Karpas-422 (cell line): ENCODE data around the gene SPDEF. TPM values are rescaled to one million over a fixed set of nuclear protein-coding genes. Genes with fewer than 3 reads are reported as not detected.

Source experiments
- DNase-seq: peaks from one replicate; pipeline ENCODE4 v3.0.0-alpha.2; 2015
- H2AFZ ChIP-seq: fragments of 200-600 bp; sonication (generic); 2 replicates; pipeline ENCODE4 v1.6.1; 2014; ENCODE audit warnings: antibody characterized with exemption, low read length, mixed read lengths
- H3K27ac ChIP-seq: fragments of 200-600 bp; sonication (generic); 2 replicates; pipeline ENCODE4 v1.5.1; 2014; ENCODE audit warnings: mild to moderate bottlenecking, low read length, moderate library complexity
- H3K27me3 ChIP-seq: fragments of 200-600 bp; sonication (generic); 2 replicates; pipeline ENCODE4 v1.6.1; 2014; ENCODE audit warnings: low read length, mixed read lengths
- H3K36me3 ChIP-seq: fragments of 200-600 bp; sonication (generic); 2 replicates; pipeline ENCODE4 v1.6.1; 2014; ENCODE audit warnings: low read length, mixed read lengths; ENCODE audit not compliant: insufficient read depth
- H3K4me1 ChIP-seq: fragments of 200-600 bp; sonication (generic); 2 replicates; pipeline ENCODE4 v1.6.1; 2014; ENCODE audit warnings: mild to moderate bottlenecking, low read length, mixed read lengths
- H3K4me2 ChIP-seq: fragments of 200-600 bp; sonication (generic); 2 replicates; pipeline ENCODE4 v1.6.1; 2014; ENCODE audit warnings: low read length, low read depth, mild to moderate bottlenecking; ENCODE audit not compliant: poor library complexity, severe bottlenecking
- H3K4me3 ChIP-seq: fragments of 200-600 bp; sonication (generic); 2 replicates; pipeline ENCODE4 v1.5.1; 2014; ENCODE audit warnings: mild to moderate bottlenecking, antibody characterized with exemption, low read length, mixed read lengths
- H3K79me2 ChIP-seq: fragments of 200-600 bp; sonication (generic); 2 replicates; pipeline ENCODE4 v1.6.1; 2014; ENCODE audit warnings: mild to moderate bottlenecking, low read length, mixed read lengths
- H3K9ac ChIP-seq: fragments of 200-600 bp; sonication (generic); 2 replicates; pipeline ENCODE4 v1.6.0; 2014; ENCODE audit warnings: low read length
- H3K9me2 ChIP-seq: fragments of 200-600 bp; sonication (generic), shearing (Covaris generic); replicated peaks from 2 replicates; pipeline ENCODE4 v1.6.0; 2014; ENCODE audit warnings: mild to moderate bottlenecking, low read length, moderate library complexity; ENCODE audit not compliant: insufficient read depth
- H3K9me3 ChIP-seq: fragments of 300-700, 200-600 bp; sonication (generic); 2 replicates; pipeline ENCODE4 v1.6.1; 2014; ENCODE audit warnings: low read length, mixed read lengths
- H4K20me1 ChIP-seq: fragments of 200-600 bp; sonication (generic); 2 replicates; pipeline ENCODE4 v1.6.1; 2014; ENCODE audit warnings: mild to moderate bottlenecking, antibody characterized with exemption, low read length, low read depth; ENCODE audit not compliant: insufficient read depth
- total RNA-seq: library from RNA; depleted of rRNA; stranded (reverse); fragments of >200 nt; shearing (Covaris generic); gene quantifications from 2 replicates; pipeline ENCODE4 v1.2.3, GENCODE V29; 2014; ENCODE audit warnings: low replicate concordance

Gene SPDEF
- total RNA-seq, 1 experiment from 2014 or later, result not detected

DNA sequence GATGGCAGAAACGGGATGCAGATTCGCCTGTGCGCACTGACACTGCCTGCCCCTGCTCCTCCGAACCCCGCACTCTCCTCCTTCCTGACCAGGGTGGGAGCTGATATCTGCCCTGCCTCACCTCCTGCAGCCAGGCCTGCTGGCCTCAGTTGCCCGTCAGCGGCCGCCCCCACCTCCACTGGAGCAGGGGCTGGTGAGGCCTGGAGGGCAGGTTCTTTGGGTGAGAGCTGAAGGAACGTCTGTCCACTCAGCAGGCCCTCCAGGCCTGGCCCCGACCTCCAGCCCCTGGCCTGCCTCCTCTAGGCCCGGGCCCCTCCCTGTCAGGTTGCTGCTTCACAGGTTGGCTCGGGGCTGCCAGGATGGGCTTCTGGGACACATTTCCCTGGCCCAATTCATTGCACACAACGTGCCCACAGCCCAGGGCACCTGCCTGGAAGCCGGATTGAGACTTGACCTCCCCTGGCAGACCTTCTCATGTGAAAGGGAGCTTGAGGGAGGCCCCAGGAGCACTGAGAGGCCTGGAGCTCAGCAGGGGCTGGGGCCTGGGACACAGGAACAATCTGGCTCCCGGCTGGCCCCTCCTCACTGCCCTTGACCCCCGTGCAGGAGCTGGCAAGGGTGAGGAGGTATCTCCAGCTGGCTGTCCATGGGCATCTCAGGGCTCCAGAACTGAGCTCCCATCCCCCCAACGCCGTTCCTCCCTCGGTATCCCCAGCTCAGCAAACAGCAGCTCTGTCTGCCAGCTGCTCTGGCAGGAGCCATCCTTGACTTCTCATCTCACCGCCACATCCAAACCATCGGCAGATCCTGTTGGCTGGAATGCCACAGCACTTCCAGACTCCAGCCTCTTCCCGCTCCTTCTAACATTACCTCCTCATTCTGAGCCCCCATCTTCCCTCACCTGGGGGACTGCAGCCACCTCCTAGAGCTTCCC lies 39.5 kb downstream of the SPDEF start:
- no peak for DNase-seq
- Histone ChIP-seq H3K36me3 (no peaks in the 10 kb centered on the region), H3K4me2 (no peak overlapping the region), H3K4me3 (no peak overlapping the region), H3K9me3 (no peaks in the 10 kb centered on the region), H3K9me2 (no peaks in the 10 kb centered on the region), H4K20me1 (no peaks in the 10 kb centered on the region), H3K27ac (no peak overlapping the region), H2AFZ (no peak overlapping the region), H3K9ac (no peak overlapping the region), H3K79me2 (no peaks in the 10 kb centered on the region), H3K27me3 (no peaks in the 10 kb centered on the region), H3K4me1 (no peaks in the 10 kb centered on the region)

DNA sequence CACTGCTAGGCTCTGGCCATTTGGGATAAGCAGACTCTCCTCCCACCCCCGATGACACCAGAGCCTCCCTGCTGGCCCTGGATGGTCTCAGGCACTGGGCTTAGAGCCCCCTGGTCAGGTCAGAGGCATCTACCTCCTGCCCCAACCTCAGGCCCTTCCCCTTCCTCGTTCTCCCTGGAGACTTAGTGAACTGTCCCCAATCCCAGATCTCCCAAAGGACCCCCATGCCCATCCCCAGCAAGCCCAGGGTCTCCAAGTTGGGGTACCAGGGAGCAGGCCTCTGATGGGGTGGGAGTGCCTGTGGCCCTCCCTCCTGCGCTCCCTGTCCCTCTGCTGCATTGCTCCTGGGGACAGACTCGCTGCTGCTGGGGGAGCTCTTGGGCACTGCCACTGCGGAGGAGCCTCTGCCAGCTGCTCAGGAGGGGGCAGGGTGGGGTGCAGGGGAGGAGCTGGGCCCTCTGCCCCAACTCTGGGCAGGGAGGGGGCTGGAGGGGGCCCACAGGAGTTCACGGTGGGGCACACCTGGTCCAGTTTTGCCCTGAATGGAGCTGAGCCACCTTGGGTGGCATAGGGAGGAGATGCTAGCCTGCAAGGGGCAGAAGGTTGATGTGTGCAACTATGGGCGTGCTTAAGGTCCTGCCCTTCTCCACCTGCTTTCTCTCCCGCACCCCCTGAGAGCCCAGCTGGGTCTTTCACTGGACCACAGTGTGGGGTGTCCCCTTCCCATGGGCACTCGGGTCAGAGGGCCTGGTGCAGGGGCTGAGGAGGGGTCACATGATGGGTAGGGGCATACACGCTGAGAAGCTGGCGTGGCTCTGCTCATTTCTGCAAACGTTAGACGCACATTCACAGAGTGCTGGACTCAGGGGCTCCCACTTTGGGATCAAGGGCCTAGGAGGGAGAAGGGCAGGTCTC lies 40.4 kb downstream of the SPDEF start:
- no peaks in the 10 kb centered on the region for H3K79me2 ChIP-seq
- H2AFZ ChIP-seq, result no peak overlapping the region
- no peak overlapping the region for H3K4me2 ChIP-seq
- DNase-seq, result no peak
- no peak overlapping the region for H3K9ac ChIP-seq
- H3K27me3 ChIP-seq, result no peaks in the 10 kb centered on the region
- H3K4me3 ChIP-seq, result no peak overlapping the region
- no peak overlapping the region for H3K27ac ChIP-seq
- H4K20me1 ChIP-seq, result no peaks in the 10 kb centered on the region
- no peaks in the 10 kb centered on the region for H3K9me2 ChIP-seq
- no peaks in the 10 kb centered on the region for H3K36me3 ChIP-seq
- H3K9me3 ChIP-seq, result no peaks in the 10 kb centered on the region
- no peaks in the 10 kb centered on the region for H3K4me1 ChIP-seq

GRCh38 chr6:34514593-34515472 lies 41.3 kb downstream of the SPDEF start:
- Histone ChIP-seq H3K9me3 (peaks cover 2% of the 10 kb centered on the region; the same call in 1 of the 2 replicates), H3K27me3 (no peaks in the 10 kb centered on the region), H3K9ac (no peak overlapping the region), H3K36me3 (no peaks in the 10 kb centered on the region), H3K4me2 (no peak overlapping the region), H3K4me1 (no peaks in the 10 kb centered on the region), H3K79me2 (no peaks in the 10 kb centered on the region), H3K4me3 (no peak overlapping the region), H3K9me2 (no peaks in the 10 kb centered on the region), H4K20me1 (no peaks in the 10 kb centered on the region), H2AFZ (no peak overlapping the region), H3K27ac (no peak overlapping the region)
- no peak for DNase-seq

DNA sequence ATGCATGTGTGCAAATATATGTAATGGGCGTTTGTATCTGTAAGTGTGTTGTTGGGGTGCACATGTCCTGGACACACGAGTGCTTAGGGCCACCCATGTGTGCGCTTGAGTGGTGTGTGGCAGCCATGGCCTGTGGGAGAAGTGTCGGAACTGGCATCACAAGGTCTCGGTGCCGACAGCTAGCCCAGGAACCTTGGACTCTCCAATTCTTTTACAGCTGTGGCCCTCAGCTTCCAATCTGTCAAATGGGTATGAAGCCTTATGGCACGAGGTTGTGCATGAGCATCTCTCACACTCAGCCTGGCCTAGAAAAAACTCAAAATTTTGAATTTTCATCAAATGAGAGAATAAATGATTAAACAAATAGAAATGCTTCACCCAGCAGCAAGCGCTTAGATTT lies 42.0 kb downstream of the SPDEF start:
- H3K36me3 ChIP-seq, result no peaks in the 10 kb centered on the region
- no peaks in the 10 kb centered on the region for H3K9me2 ChIP-seq
- no peaks in the 10 kb centered on the region for H3K4me1 ChIP-seq
- no peaks in the 10 kb centered on the region for H3K79me2 ChIP-seq
- DNase-seq, result no peak
- H4K20me1 ChIP-seq, result no peaks in the 10 kb centered on the region
- H3K9ac ChIP-seq, result no peak overlapping the region
- H3K27ac ChIP-seq, result no peak overlapping the region
- no peaks in the 10 kb centered on the region for H3K27me3 ChIP-seq
- peaks cover 3% of the 10 kb centered on the region; the same call in 1 of the 2 replicates for H3K9me3 ChIP-seq
- H2AFZ ChIP-seq, result no peak overlapping the region
- H3K4me2 ChIP-seq, result no peak overlapping the region
- H3K4me3 ChIP-seq, result no peak overlapping the region

GRCh38 chr6:34513646-34514045 lies 42.5 kb downstream of the SPDEF start:
- no peak for DNase-seq
- no peaks in the 10 kb centered on the region for H3K79me2 ChIP-seq
- H3K27me3 ChIP-seq, result no peaks in the 10 kb centered on the region
- H3K4me3 ChIP-seq, result no peak overlapping the region
- peaks cover 3% of the 10 kb centered on the region; the same call in 1 of the 2 replicates for H3K9me3 ChIP-seq
- no peak overlapping the region for H3K4me2 ChIP-seq
- no peak overlapping the region for H3K9ac ChIP-seq
- H3K4me1 ChIP-seq, result no peaks in the 10 kb centered on the region
- H4K20me1 ChIP-seq, result no peaks in the 10 kb centered on the region
- no peaks in the 10 kb centered on the region for H3K9me2 ChIP-seq
- no peaks in the 10 kb centered on the region for H3K36me3 ChIP-seq
- no peak overlapping the region for H3K27ac ChIP-seq
- H2AFZ ChIP-seq, result no peak overlapping the region

GRCh38 chr6:34512738-34513115 lies 43.4 kb downstream of the SPDEF start:
- H3K27me3 ChIP-seq, result no peaks in the 10 kb centered on the region
- no peak overlapping the region for H3K4me2 ChIP-seq
- H3K9me3 ChIP-seq, result peaks cover 3% of the 10 kb centered on the region; the same call in 1 of the 2 replicates
- no peak overlapping the region for H3K9ac ChIP-seq
- H3K4me3 ChIP-seq, result no peak overlapping the region
- H3K36me3 ChIP-seq, result no peaks in the 10 kb centered on the region
- no peak overlapping the region for H2AFZ ChIP-seq
- no peaks in the 10 kb centered on the region for H4K20me1 ChIP-seq
- H3K79me2 ChIP-seq, result no peaks in the 10 kb centered on the region
- no peaks in the 10 kb centered on the region for H3K4me1 ChIP-seq
- H3K9me2 ChIP-seq, result no peaks in the 10 kb centered on the region
- DNase-seq, result no peak
- no peak overlapping the region for H3K27ac ChIP-seq

DNA sequence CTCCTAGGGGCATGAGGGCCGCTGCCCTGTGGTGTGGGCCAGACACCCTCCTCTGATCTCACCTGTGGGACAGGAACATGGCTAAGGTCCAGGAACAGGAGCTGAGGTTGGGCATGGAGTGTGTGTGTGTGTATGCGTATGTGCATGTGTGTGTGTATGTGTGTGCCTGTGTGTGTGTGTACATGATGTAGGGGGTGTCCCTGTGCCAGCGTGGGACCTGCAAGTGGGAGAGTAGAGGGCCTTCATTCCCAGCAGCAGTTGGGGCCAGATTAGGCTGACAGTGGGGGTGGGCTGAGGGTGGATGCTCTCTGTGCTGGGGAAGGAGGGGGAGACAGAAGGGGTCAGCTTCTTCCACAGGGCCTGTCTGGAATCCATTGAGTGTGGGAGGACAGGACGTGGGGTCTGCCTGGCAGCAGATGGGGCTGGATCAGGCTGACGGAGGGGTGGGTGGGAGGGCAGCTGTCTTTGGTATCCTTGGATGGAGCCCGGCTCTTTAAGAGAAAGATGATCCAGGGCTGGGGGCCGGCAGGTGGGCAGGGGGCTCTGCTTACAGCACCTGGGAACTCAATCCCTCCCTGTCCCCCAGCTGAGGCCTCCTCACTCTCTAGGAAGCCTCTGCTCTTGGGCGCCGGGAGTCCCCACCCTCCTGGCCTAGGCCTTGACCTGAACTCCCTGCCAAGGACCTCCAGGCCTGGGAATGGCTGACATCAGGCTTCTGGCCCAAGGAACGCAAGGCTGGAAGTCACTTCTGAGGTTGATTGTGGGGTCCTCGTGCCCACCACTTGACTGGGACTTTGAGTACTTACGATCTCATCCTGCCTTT lies 44.0 kb downstream of the SPDEF start:
- H3K4me1 ChIP-seq, result no peaks in the 10 kb centered on the region
- H3K9me3 ChIP-seq, result peaks cover 3% of the 10 kb centered on the region; the same call in 1 of the 2 replicates
- DNase-seq, result no peak
- H3K9ac ChIP-seq, result no peak overlapping the region
- H4K20me1 ChIP-seq, result no peaks in the 10 kb centered on the region
- H3K4me2 ChIP-seq, result no peak overlapping the region
- no peaks in the 10 kb centered on the region for H3K79me2 ChIP-seq
- H3K36me3 ChIP-seq, result no peaks in the 10 kb centered on the region
- no peak overlapping the region for H3K27ac ChIP-seq
- H3K9me2 ChIP-seq, result no peaks in the 10 kb centered on the region
- no peak overlapping the region for H3K4me3 ChIP-seq
- H2AFZ ChIP-seq, result no peak overlapping the region
- H3K27me3 ChIP-seq, result no peaks in the 10 kb centered on the region
